Esophagus squamous epithelium (tissue), 5 donors: ENCODE results near the gene DSCAML1. TPM values are rescaled to one million over a fixed set of nuclear protein-coding genes. Genes with fewer than 3 reads are reported as not detected.

Source experiments
- DNase-seq: peaks from one replicate; lab custom pipeline; 2025; lab: John Stamatoyannopoulos, UW
- H3K27ac ChIP-seq, 4 donors: fragments of 200-600 bp; sonication (generic); one replicate each; pipeline ENCODE4 v1.5.1; 2016 to 2019; ENCODE audit warnings: mild to moderate bottlenecking in 1 of 4
- H3K27me3 ChIP-seq, 4 donors: fragments of 200-600 bp; sonication (generic); 1 replicate in 3 of 4; 2 replicates in 1 of 4; pipeline versions ENCODE4 v1.5.1 to v1.6.0; 2017 to 2021; ENCODE audit warnings: antibody characterized with exemption in 1 of 4
- H3K36me3 ChIP-seq, 3 donors: fragments of 200-600 bp; sonication (generic); one replicate each; pipeline ENCODE4 v1.5.1; 2016 to 2019
- H3K4me1 ChIP-seq, 3 donors: fragments of 200-600 bp; sonication (generic); one replicate each; pipeline ENCODE4 v1.5.1; 2017 to 2019
- H3K4me3 ChIP-seq, 4 donors: fragments of 200-600 bp; sonication (generic); 1 replicate in 3 of 4; 2 replicates in 1 of 4; pipeline ENCODE4 v1.5.1; 2016 to 2019; ENCODE audit warnings: mild to moderate bottlenecking in 2 of 4, moderate library complexity in 1 of 4
- H3K9me3 ChIP-seq, 3 donors: fragments of 200-600 bp; sonication (generic); one replicate each; pipeline ENCODE4 v1.5.1; 2016 to 2019
- CTCF ChIP-seq, 6 experiments: fragments of 450-650 bp in 4 of 6; fragments of 200-600 bp in 2 of 6; sonication (generic) in 2 of 6; IDR thresholded peaks; one replicate each; pipeline ENCODE4 v1.5.1; 2016 to 2019; ENCODE audit warnings: antibody characterized with exemption in 6 of 6, mild to moderate bottlenecking in 4 of 6, moderate library complexity in 4 of 6
- POLR2A ChIP-seq, 4 donors: fragments of 450-650 bp; IDR thresholded peaks; one replicate each; pipeline ENCODE4 v1.6.1; 2017; ENCODE audit warnings: antibody characterized with exemption in 4 of 4, mild to moderate bottlenecking in 4 of 4, moderate library complexity in 3 of 4
- WGBS, 2 donors: methylation state at CpG; one replicate each; pipeline ENCODE4 v1.1.5; 2018; 5-methylcytosine and 5-hydroxymethylcytosine counted together
- intact Hi-C: fragments of 100-400 bp; cut with DNase I; formaldehyde crosslinking; loops from one replicate; pipeline ENCODE4 v1.15.0; 2022
- total RNA-seq, 4 donors: library from RNA; depleted of rRNA; stranded (reverse); fragments of >200 nt; gene quantifications; one replicate each; pipeline ENCODE4 v1.1.0, GENCODE V29; 2016
- donor health status: DM: yes; HTN: yes; CAD: no.

Gene DSCAML1
- total RNA-seq, 4 donors from 2014 or later: 0.04 to 0.19 TPM; not detected in 2

GRCh38 chr11:117691516-117691915 lies 105.5 kb downstream of the DSCAML1 start:
- H3K36me3 ChIP-seq: no peaks in the 10 kb centered on the region
- H3K4me1 ChIP-seq: peaks cover 0 to 3% (median 0%) of the 10 kb centered on the region in 3 donors
- H3K9me3 ChIP-seq: no peaks in the 10 kb centered on the region
- DNase-seq: no peak
- H3K27me3 ChIP-seq: peaks cover 0 to 72% (median 0%) of the 10 kb centered on the region in 4 donors
- no peak overlapping the region for H3K4me3 ChIP-seq
- H3K27ac ChIP-seq: no peak overlapping the region
- TF ChIP-seq POLR2A (IDR thresholded peaks at IDR 0.05) (no peak), CTCF (IDR thresholded peaks at IDR 0.05) (no peak)
- 45 to 50% methylated on average over 10 of the region's 10 CpGs for WGBS, 2 donors
- intact Hi-C loops: no loop called here

DNA sequence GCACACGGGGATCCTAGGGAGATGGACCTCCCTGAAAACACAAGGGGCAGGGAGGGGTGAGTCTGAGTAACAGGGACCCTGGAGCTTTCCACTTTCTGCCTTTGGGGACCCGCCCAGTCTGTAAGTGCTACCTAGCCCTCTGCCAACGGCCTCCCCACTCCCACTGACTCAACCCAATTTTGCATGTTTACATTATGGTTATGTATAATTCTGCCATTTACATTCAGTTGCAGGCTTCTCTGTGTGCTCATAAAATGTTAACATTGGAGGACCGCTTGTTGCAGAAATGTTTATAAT lies 105.8 kb downstream of the DSCAML1 start:
- no peaks in the 10 kb centered on the region for H3K36me3 ChIP-seq
- H3K4me3 ChIP-seq: no peak overlapping the region
- H3K4me1 ChIP-seq: peaks cover 0 to 3% (median 0%) of the 10 kb centered on the region in 3 donors
- no peak for DNase-seq
- H3K27ac ChIP-seq: no peak overlapping the region
- TF ChIP-seq CTCF (IDR thresholded peaks at IDR 0.05) (no peak), POLR2A (IDR thresholded peaks at IDR 0.05) (no peak)
- WGBS, 2 donors: 46 to 59% methylated on average over 4 of the region's 4 CpGs
- H3K27me3 ChIP-seq: peaks cover 0 to 68% (median 0%) of the 10 kb centered on the region in 4 donors
- intact Hi-C loops: no loop called here
- H3K9me3 ChIP-seq: no peaks in the 10 kb centered on the region

- no peak overlapping the region for H3K4me3 ChIP-seq
- H3K4me1 ChIP-seq: peaks cover 0 to 3% (median 0%) of the 10 kb centered on the region in 3 donors
- TF ChIP-seq POLR2A (IDR thresholded peaks at IDR 0.05): no peak
- TF ChIP-seq CTCF (IDR thresholded peaks at IDR 0.05): no peak
- H3K27me3 ChIP-seq: peaks cover 0 to 63% (median 0%) of the 10 kb centered on the region in 4 donors
- no peak overlapping the region for H3K27ac ChIP-seq
- H3K36me3 ChIP-seq: no peaks in the 10 kb centered on the region
- WGBS, 2 donors: 70 to 75% methylated on average over 6 to 8 of the region's 8 CpGs
- no peaks in the 10 kb centered on the region for H3K9me3 ChIP-seq
- intact Hi-C loops: no loop called here
- DNase-seq: no peak
Observed at GRCh38 chr11:117690484-117691217, 106.4 kb downstream of the DSCAML1 start.

DNA sequence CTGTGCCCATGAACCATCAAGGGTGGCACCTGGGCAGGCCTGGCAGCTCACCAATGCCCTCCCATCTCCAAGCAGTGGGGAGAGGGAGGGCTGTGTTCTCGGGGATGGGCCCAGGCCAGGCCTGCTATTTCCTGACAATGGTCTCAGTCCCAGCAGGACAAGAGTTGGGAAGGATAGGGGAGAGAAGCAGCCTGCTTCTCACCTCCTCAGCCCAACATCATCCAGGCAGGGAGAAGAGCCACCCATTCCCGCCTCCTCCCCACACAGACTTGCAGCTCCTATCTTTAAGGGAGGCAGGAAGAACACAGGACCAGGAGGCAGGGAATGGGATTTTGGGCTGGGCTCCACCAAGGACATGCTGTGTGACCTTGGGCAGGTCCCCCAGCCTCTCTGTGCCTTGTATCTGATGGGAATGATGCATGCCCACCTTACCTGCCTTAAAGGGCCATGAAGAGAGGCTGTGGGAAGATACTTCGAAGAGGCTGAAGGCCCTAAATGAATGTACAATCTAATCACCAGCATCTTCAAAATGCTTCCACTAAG lies 108.7 kb downstream of the DSCAML1 start:
- no peak for DNase-seq
- TF ChIP-seq CTCF (IDR thresholded peaks at IDR 0.05) (no peak), POLR2A (IDR thresholded peaks at IDR 0.05) (no peak)
- Histone ChIP-seq H3K27ac (no peak overlapping the region), H3K36me3 (no peaks in the 10 kb centered on the region), H3K27me3 (peaks cover 0 to 52% (median 0%) of the 10 kb centered on the region in 4 donors), H3K4me3 (no peak overlapping the region), H3K9me3 (no peaks in the 10 kb centered on the region), H3K4me1 (peaks cover 0 to 3% (median 0%) of the 10 kb centered on the region in 3 donors)
- intact Hi-C loops: no loop called here
- 82 to 100% methylated on average over 1 of the region's 3 CpGs for WGBS, 2 donors

- intact Hi-C loops: no loop called here
- peaks cover 0 to 3% (median 0%) of the 10 kb centered on the region in 3 donors for H3K4me1 ChIP-seq
- TF ChIP-seq POLR2A (IDR thresholded peaks at IDR 0.05) (no peak), CTCF (IDR thresholded peaks at IDR 0.05) (no peak)
- no peaks in the 10 kb centered on the region for H3K9me3 ChIP-seq
- H3K4me3 ChIP-seq: no peak overlapping the region
- no peaks in the 10 kb centered on the region for H3K36me3 ChIP-seq
- WGBS, 2 donors: 70 to 82% methylated on average over 5 to 6 of the region's 6 CpGs
- DNase-seq: no peak
- no peak overlapping the region for H3K27ac ChIP-seq
- H3K27me3 ChIP-seq: peaks cover 0 to 52% (median 0%) of the 10 kb centered on the region in 4 donors
Observed at GRCh38 chr11:117687776-117688175, 109.2 kb downstream of the DSCAML1 start.
